Coronary artery (tissue), 2 donors: ENCODE data around the gene GFRA4.

Experiments used
- DNase-seq: peaks from one replicate; pipeline ENCODE4 v3.0.0-alpha.2; 2017; ENCODE audit warnings: low spot score
- H3K27ac ChIP-seq, 2 donors: fragments of 200-600 bp; sonication (generic); one replicate each; pipeline ENCODE4 v1.5.1; 2016 to 2019
- H3K4me3 ChIP-seq: fragments of 200-600 bp; sonication (generic); 2 replicates; pipeline ENCODE4 v1.5.1; 2016; ENCODE audit warnings: mild to moderate bottlenecking, moderate library complexity
- CTCF ChIP-seq: fragments of 200-600 bp; sonication (generic); IDR thresholded peaks from one replicate; pipeline ENCODE4 v1.5.1; 2019; ENCODE audit warnings: antibody characterized with exemption

GFRA4 gene

GRCh38 chr20:3667434-3668037, 4.3 kb upstream of the GFRA4 start:
- DNase-seq: no peak
- Histone ChIP-seq H3K4me3 (no peak overlapping the region), H3K27ac (no peak overlapping the region)
- TF ChIP-seq CTCF: no peak

GRCh38 chr20:3663858-3664257, 659 bp upstream of the GFRA4 start:
- Histone ChIP-seq H3K4me3 (no peak overlapping the region), H3K27ac (no peak overlapping the region)
- no peak for DNase-seq
- TF ChIP-seq CTCF: no peak

- TF ChIP-seq CTCF: no peak
- H3K27ac ChIP-seq: no peak overlapping the region
- no peak for DNase-seq
- H3K4me3 ChIP-seq: no peak overlapping the region
Measured at GRCh38 chr20:3661814-3662665, 1.2 kb downstream of the GFRA4 start.

GRCh38 chr20:3661060-3661813, 2.0 kb downstream of the GFRA4 start:
- DNase-seq: no peak
- Histone ChIP-seq H3K4me3 (peak overlapping the region; percentile 50), H3K27ac (no peak overlapping the region)
- TF ChIP-seq CTCF: no peak

GRCh38 chr20:3660262-3661059, 2.7 kb downstream of the GFRA4 start:
- no peak for DNase-seq
- H3K27ac ChIP-seq: no peak overlapping the region
- peak overlapping the region; percentile 50 for H3K4me3 ChIP-seq
- TF ChIP-seq CTCF: no peak

- TF ChIP-seq CTCF: no peak
- Histone ChIP-seq H3K4me3 (no peak overlapping the region), H3K27ac (no peak overlapping the region)
- no peak for DNase-seq
Measured at GRCh38 chr20:3659492-3660261, 3.5 kb downstream of the GFRA4 start.
